Common myeloid progenitor, CD34-positive (primary cell): ENCODE results near the gene NUP133.

Source experiments
- CTCF ChIA-PET: fragments of 350-600 bp; sonication (Branson Sonifier 250); formaldehyde crosslinking; loops from one replicate; lab custom pipeline; 2021; ENCODE audit warnings: antibody characterized with exemption; lab: Charles Lee
- POLR2A ChIA-PET: fragments of 350-600 bp; sonication (Branson Sonifier 250); formaldehyde crosslinking; loops from one replicate; lab custom pipeline; 2021; ENCODE audit warnings: antibody characterized with exemption; lab: Charles Lee
- DNase-seq, 3 donors: peaks; one replicate each; pipeline versions ENCODE4 v3.0.0 to v3.0.0-alpha.2; 2013
- H3K27ac ChIP-seq, 2 experiments: 1 replicate in 1 of 2; 2 replicates in 1 of 2; pipeline ENCODE4 v1.7.0; 2013; ENCODE audit warnings: inconsistent platforms in 2 of 2, low read length in 2 of 2, mild to moderate bottlenecking in 2 of 2, low read depth in 1 of 2, moderate library complexity in 1 of 2; ENCODE audit not compliant: severe bottlenecking in 2 of 2, insufficient read depth in 1 of 2, poor library complexity in 1 of 2
- H3K27me3 ChIP-seq, 5 experiments: replicated peaks in 2 of 5; 1 replicate in 3 of 5; 2 replicates in 2 of 5; pipeline versions ENCODE4 v1.6.1 to v1.7.0; 2013; ENCODE audit warnings: low read length in 4 of 5, mild to moderate bottlenecking in 2 of 5, moderate library complexity in 2 of 5, inconsistent platforms in 1 of 5; ENCODE audit not compliant: insufficient read depth in 5 of 5, control insufficient read depth in 4 of 5
- H3K36me3 ChIP-seq, 4 experiments: 1 replicate in 2 of 4; 2 replicates in 2 of 4; pipeline versions ENCODE4 v1.6.1 to v1.7.0; 2013; ENCODE audit warnings: low read length in 3 of 4, control low read depth in 1 of 4, mild to moderate bottlenecking in 1 of 4; ENCODE audit not compliant: control insufficient read depth in 4 of 4, insufficient read depth in 4 of 4
- H3K4me1 ChIP-seq, 4 experiments: 1 replicate in 3 of 4; 2 replicates in 1 of 4; pipeline versions ENCODE4 v1.6.1 to v1.7.1; 2013; ENCODE audit warnings: low read length in 3 of 4, mild to moderate bottlenecking in 3 of 4, control low read depth in 1 of 4, inconsistent platforms in 1 of 4, moderate library complexity in 1 of 4; ENCODE audit not compliant: control insufficient read depth in 4 of 4, insufficient read depth in 4 of 4; ENCODE audit errors: control extremely low read depth in 1 of 4
- H3K4me3 ChIP-seq, 7 experiments: 1 replicate in 4 of 7; 2 replicates in 3 of 7; pipeline versions ENCODE4 v1.5.1 to v1.7.0; 2013; ENCODE audit warnings: mild to moderate bottlenecking in 7 of 7, low read length in 6 of 7, moderate library complexity in 6 of 7, inconsistent platforms in 2 of 7, low read depth in 2 of 7, control low read depth in 1 of 7; ENCODE audit not compliant: insufficient read depth in 4 of 7, control insufficient read depth in 1 of 7; ENCODE audit errors: extremely low read depth in 1 of 7
- H3K9me3 ChIP-seq, 5 experiments: 1 replicate in 4 of 5; 2 replicates in 1 of 5; pipeline versions ENCODE4 v1.6.1 to v1.7.1; 2013; ENCODE audit warnings: low read length in 4 of 5, mild to moderate bottlenecking in 2 of 5, inconsistent platforms in 1 of 5, low read depth in 1 of 5, moderate library complexity in 1 of 5; ENCODE audit not compliant: control insufficient read depth in 4 of 5, insufficient read depth in 2 of 5; ENCODE audit errors: control extremely low read depth in 1 of 5
- WGBS: methylation state at CpG from one replicate; pipeline ENCODE4 v1.1.5; 2013; ENCODE audit not compliant: insufficient coverage; 5-methylcytosine and 5-hydroxymethylcytosine counted together

Gene NUP133

DNA sequence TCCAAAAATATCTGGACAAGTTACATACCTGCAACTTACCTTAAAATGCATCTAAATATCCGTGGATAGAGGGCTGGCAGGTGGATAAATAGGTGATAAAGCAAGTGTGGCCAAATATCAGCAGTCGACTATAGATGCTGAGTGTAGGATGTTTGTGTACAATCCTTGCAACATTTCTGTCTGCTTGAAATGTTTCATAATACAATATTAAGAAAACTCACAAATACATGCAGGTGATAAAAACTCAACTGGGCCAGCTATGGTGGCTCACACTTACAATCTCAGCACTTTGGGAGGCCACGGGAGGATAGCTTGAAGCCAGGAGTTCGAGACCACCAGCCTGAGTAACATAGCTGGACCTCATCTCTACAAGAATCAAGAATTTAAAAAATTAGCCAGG is 115.2 kb downstream of the NUP133 start:
- POLR2A ChIA-PET = no interaction called here
- Histone ChIP-seq H3K4me3 (no peak overlapping the region), H3K36me3 (no peaks in the 10 kb centered on the region), H3K4me1 (no peaks in the 10 kb centered on the region), H3K9me3 (peaks cover 0 to 3% (median 0%) of the 10 kb centered on the region in 5 experiments), H3K27ac (no peak overlapping the region), H3K27me3 (peaks cover 0 to 27% (median 6%) of the 10 kb centered on the region in 5 experiments)
- WGBS = no CpG with 5 or more reads among the region's 4 CpGs
- CTCF ChIA-PET = interaction anchor here (0.8 kb wide), 1 partner anchor 46 kb away, joined by 3 read pairs; no protein-coding TSS in a partner anchor
- DNase-seq = no peak
